Activated CD4-positive, alpha-beta memory T cell treated with anti-CD3 and anti-CD28 coated beads for 36 hours (primary cell): ENCODE data around the gene VPS37B. TPM values are rescaled to one million over a fixed set of nuclear protein-coding genes. Genes with fewer than 3 reads are reported as not detected.

ENCODE experiments used
- CTCF ChIA-PET: fragments of 350-600 bp; sonication (Branson Sonifier 250); formaldehyde crosslinking; loops from one replicate; lab custom pipeline; 2021; ENCODE audit warnings: antibody characterized with exemption, inconsistent platforms; lab: Charles Lee
- POLR2A ChIA-PET: fragments of 350-600 bp; sonication (Branson Sonifier 250); formaldehyde crosslinking; loops from one replicate; lab custom pipeline; 2021; ENCODE audit warnings: antibody characterized with exemption; lab: Charles Lee
- DNase-seq: peaks from one replicate; pipeline ENCODE4 v3.0.0-alpha.2; 2020
- H3K27ac Mint-ChIP-seq: one replicate; pipeline ENCODE4 v1.8.0; 2021; ENCODE audit warnings: mixed read lengths
- H3K27me3 Mint-ChIP-seq: one replicate; pipeline ENCODE4 v1.8.0; 2021; ENCODE audit warnings: mixed read lengths
- H3K36me3 Mint-ChIP-seq: one replicate; pipeline ENCODE4 v1.8.0; 2021; ENCODE audit warnings: mixed read lengths
- H3K4me1 Mint-ChIP-seq: one replicate; pipeline ENCODE4 v1.8.0; 2021; ENCODE audit warnings: low read depth, mixed read lengths
- H3K4me3 Mint-ChIP-seq: one replicate; pipeline ENCODE4 v1.8.0; 2021; ENCODE audit warnings: mild to moderate bottlenecking, mixed read lengths
- H3K9me3 Mint-ChIP-seq: one replicate; pipeline ENCODE4 v1.8.0; 2021; ENCODE audit warnings: mixed read lengths
- intact Hi-C: fragments of 100-400 bp; cut with micrococcal nuclease; formaldehyde crosslinking; loops from one replicate; pipeline ENCODE4 v1.15.1; 2023
- total RNA-seq, 2 experiments: library from RNA; stranded (reverse); gene quantifications; one replicate each; pipeline ENCODE4 v1.2.3, GENCODE V29; 2021

The VPS37B gene
- total RNA-seq, 2 experiments from 2014 or later = 10.0 to 10.4 TPM

- DNase-seq = peak; percentile 65
- Mint-ChIP-seq H3K27me3 (peaks cover 5% of the 10 kb centered on the region), H3K9me3 (no peaks in the 10 kb centered on the region), H3K36me3 (peaks cover 3% of the 10 kb centered on the region), H3K4me1 (peaks cover 76% of the 10 kb centered on the region), H3K27ac (peak overlapping the region; percentile 88), H3K4me3 (peak overlapping the region; percentile 70)
- POLR2A ChIA-PET = interaction anchor here (0.7 to 1.2 kb wide), 4 partner anchors 9 to 334 kb away, joined by 3 to 4 read pairs (median 4); no protein-coding TSS in a partner anchor
- intact Hi-C loops = loop anchor here (1.0 to 10.0 kb wide), 5 partner anchors 10 to 827 kb away; partner anchors contain the start of genes ATP6V0A2, MPHOSPH9, MTRFR and OGFOD2
- CTCF ChIA-PET = interaction anchor here (0.5 to 2.5 kb wide), 9 partner anchors 8 to 828 kb away, joined by 3 to 15 read pairs (median 4); no protein-coding TSS in a partner anchor
These were observed 7.6 kb downstream of the VPS37B start for GRCh38 chr12:122888232-122888752.

GRCh38 chr12:122887819-122888212 lies 8.1 kb downstream of the VPS37B start:
- peak overlapping the region; percentile 88 for H3K27ac Mint-ChIP-seq
- peaks cover 5% of the 10 kb centered on the region for H3K27me3 Mint-ChIP-seq
- DNase-seq = no peak
- ChIA-PET CTCF (interaction anchor here (1.0 to 2.5 kb wide), 5 partner anchors 10 to 94 kb away, joined by 3 to 15 read pairs (median 5); no protein-coding TSS in a partner anchor), POLR2A (interaction anchor here (0.7 to 1.2 kb wide), 5 partner anchors 9 to 335 kb away, joined by 3 to 4 read pairs (median 3); no protein-coding TSS in a partner anchor)
- peak overlapping the region; percentile 70 for H3K4me3 Mint-ChIP-seq
- intact Hi-C loops = loop anchor here (1.0 to 10.0 kb wide), 7 partner anchors 10 to 827 kb away; partner anchors contain the start of genes ATP6V0A2, MPHOSPH9, MTRFR and OGFOD2
- no peaks in the 10 kb centered on the region for H3K9me3 Mint-ChIP-seq
- H3K36me3 Mint-ChIP-seq = peaks cover 3% of the 10 kb centered on the region
- peaks cover 79% of the 10 kb centered on the region for H3K4me1 Mint-ChIP-seq

- H3K9me3 Mint-ChIP-seq = no peaks in the 10 kb centered on the region
- POLR2A ChIA-PET = interaction anchor here (0.7 kb wide), 2 partner anchors 15 to 335 kb away, joined by 3 read pairs; no protein-coding TSS in a partner anchor
- DNase-seq = peak; percentile 84
- intact Hi-C loops = loop anchor here (1.0 to 10.0 kb wide), 5 partner anchors 11 to 828 kb away; partner anchors contain the start of genes ATP6V0A2, MPHOSPH9 and MTRFR
- H3K36me3 Mint-ChIP-seq = peaks cover 3% of the 10 kb centered on the region
- H3K27ac Mint-ChIP-seq = peak overlapping the region; percentile 88
- H3K4me1 Mint-ChIP-seq = peaks cover 74% of the 10 kb centered on the region
- peak overlapping the region; percentile 70 for H3K4me3 Mint-ChIP-seq
- peaks cover 7% of the 10 kb centered on the region for H3K27me3 Mint-ChIP-seq
- CTCF ChIA-PET = interaction anchor here (2.5 kb wide), 1 partner anchor 15 kb away, joined by 15 read pairs; no protein-coding TSS in a partner anchor
These were observed 8.8 kb downstream of the VPS37B start for GRCh38 chr12:122886851-122887818.

GRCh38 chr12:122886161-122886560 lies 9.8 kb downstream of the VPS37B start:
- ChIA-PET CTCF (interaction anchor here (1.0 to 1.9 kb wide), 4 partner anchors 14 to 92 kb away, joined by 4 to 6 read pairs (median 6); no protein-coding TSS in a partner anchor), POLR2A (no interaction called here)
- Mint-ChIP-seq H3K4me3 (no peak overlapping the region), H3K9me3 (no peaks in the 10 kb centered on the region), H3K27ac (no peak overlapping the region), H3K36me3 (peaks cover 3% of the 10 kb centered on the region), H3K4me1 (peaks cover 74% of the 10 kb centered on the region), H3K27me3 (peaks cover 9% of the 10 kb centered on the region)
- intact Hi-C loops = loop anchor here (2.0 to 10.0 kb wide), 4 partner anchors 61 to 829 kb away; partner anchors contain the start of genes ATP6V0A2, MPHOSPH9 and MTRFR
- no peak for DNase-seq

GRCh38 chr12:122884860-122885259 lies 11.1 kb downstream of the VPS37B start:
- no peak for DNase-seq
- Mint-ChIP-seq H3K4me1 (peaks cover 72% of the 10 kb centered on the region), H3K27ac (no peak overlapping the region), H3K27me3 (peaks cover 16% of the 10 kb centered on the region), H3K36me3 (peaks cover 6% of the 10 kb centered on the region), H3K9me3 (no peaks in the 10 kb centered on the region), H3K4me3 (no peak overlapping the region)
- POLR2A ChIA-PET = no interaction called here
- CTCF ChIA-PET = interaction anchor here (0.7 to 1.9 kb wide), 3 partner anchors 51 to 91 kb away, joined by 4 to 6 read pairs (median 6); no protein-coding TSS in a partner anchor
- intact Hi-C loops = loop anchor here (5.0 to 10.0 kb wide), 3 partner anchors 192 to 830 kb away; partner anchors contain the start of genes ATP6V0A2, MPHOSPH9 and MTRFR

- CTCF ChIA-PET = interaction anchor here (1.9 kb wide), 1 partner anchor 68 kb away, joined by 6 read pairs; no protein-coding TSS in a partner anchor
- H3K27ac Mint-ChIP-seq = no peak overlapping the region
These were observed 11.7 kb downstream of the VPS37B start for GRCh38 chr12:122884091-122884826.

GRCh38 chr12:122882908-122883558 lies 12.9 kb downstream of the VPS37B start:
- H3K36me3 Mint-ChIP-seq = peaks cover 6% of the 10 kb centered on the region
- H3K4me1 Mint-ChIP-seq = peaks cover 72% of the 10 kb centered on the region
- DNase-seq = no peak
- intact Hi-C loops = loop anchor here (2.0 to 10.0 kb wide), 3 partner anchors 16 to 832 kb away; partner anchors contain the start of genes ATP6V0A2, MPHOSPH9 and MTRFR
- H3K27ac Mint-ChIP-seq = no peak overlapping the region
- peaks cover 25% of the 10 kb centered on the region for H3K27me3 Mint-ChIP-seq
- no peaks in the 10 kb centered on the region for H3K9me3 Mint-ChIP-seq
- POLR2A ChIA-PET = interaction anchor here (1.4 to 2.3 kb wide), 3 partner anchors 11 to 15 kb away, joined by 5 to 7 read pairs (median 6); no protein-coding TSS in a partner anchor
- no peak overlapping the region for H3K4me3 Mint-ChIP-seq
- CTCF ChIA-PET = interaction anchor here (1.2 to 3.9 kb wide), 5 partner anchors 11 to 89 kb away, joined by 4 to 25 read pairs (median 10); partner anchors contain the start of gene VPS37B

More at GRCh38 chr12:122884091-122884826, 11.7 kb downstream of the VPS37B start:
- POLR2A ChIA-PET = interaction anchor here (2.3 kb wide), 1 partner anchor 10 kb away, joined by 7 read pairs; no protein-coding TSS in a partner anchor
- H3K4me3 Mint-ChIP-seq = no peak overlapping the region
- intact Hi-C loops = loop anchor here (10.0 kb wide), 2 partner anchors 351 to 831 kb away; partner anchors contain the start of genes ATP6V0A2, MPHOSPH9 and MTRFR
- no peaks in the 10 kb centered on the region for H3K9me3 Mint-ChIP-seq
- H3K36me3 Mint-ChIP-seq = peaks cover 6% of the 10 kb centered on the region
- DNase-seq = no peak
- peaks cover 19% of the 10 kb centered on the region for H3K27me3 Mint-ChIP-seq
- H3K4me1 Mint-ChIP-seq = peaks cover 73% of the 10 kb centered on the region

- Mint-ChIP-seq H3K36me3 (peaks cover 11% of the 10 kb centered on the region), H3K4me3 (no peak overlapping the region), H3K4me1 (peaks cover 71% of the 10 kb centered on the region), H3K27ac (no peak overlapping the region), H3K9me3 (no peaks in the 10 kb centered on the region), H3K27me3 (peaks cover 26% of the 10 kb centered on the region)
- intact Hi-C loops = loop anchor here (1.0 to 10.0 kb wide), 3 partner anchors 72 to 834 kb away; partner anchors contain the start of genes ATP6V0A2, MPHOSPH9 and MTRFR
- CTCF ChIA-PET = interaction anchor here (0.6 to 3.9 kb wide), 14 partner anchors 8 to 357 kb away, joined by 3 to 25 read pairs (median 6); partner anchors contain the start of gene VPS37B
- DNase-seq = peak; percentile 49
- POLR2A ChIA-PET = no interaction called here
These were observed 15.3 kb downstream of the VPS37B start for GRCh38 chr12:122880668-122881067.

GRCh38 chr12:122880155-122880667 lies 15.7 kb downstream of the VPS37B start:
- CTCF ChIA-PET = interaction anchor here (0.6 to 3.9 kb wide), 13 partner anchors 9 to 358 kb away, joined by 3 to 25 read pairs (median 6); partner anchors contain the start of gene VPS37B
- no peak overlapping the region for H3K4me3 Mint-ChIP-seq
- H3K36me3 Mint-ChIP-seq = peaks cover 11% of the 10 kb centered on the region
- no peak for DNase-seq
- intact Hi-C loops = loop anchor here (1.0 to 10.0 kb wide), 3 partner anchors 72 to 835 kb away; partner anchors contain the start of genes ATP6V0A2, MPHOSPH9 and MTRFR
- H3K9me3 Mint-ChIP-seq = no peaks in the 10 kb centered on the region
- H3K4me1 Mint-ChIP-seq = peaks cover 76% of the 10 kb centered on the region
- no peak overlapping the region for H3K27ac Mint-ChIP-seq
- POLR2A ChIA-PET = interaction anchor here (0.7 kb wide), 1 partner anchor 19 kb away, joined by 3 read pairs; no protein-coding TSS in a partner anchor
- H3K27me3 Mint-ChIP-seq = peaks cover 26% of the 10 kb centered on the region
